SK-N-SH (cell line): ENCODE measurements around the gene FBN1.

Experiments used
- CHD2 ChIP-seq: fragments of 150-350 bp; IDR thresholded peaks from 2 replicates; pipeline ENCODE4 v1.6.1; 2018; ENCODE audit warnings: low read length; ENCODE audit not compliant: partially characterized antibody
- ELF1 ChIP-seq: IDR thresholded peaks from 2 replicates; pipeline ENCODE4 v1.4.0; 2012
- EP300 ChIP-seq, 2 experiments: IDR thresholded peaks; 2 replicates each; pipeline versions ENCODE4 v1.4.0 to v1.6.1; 2012; ENCODE audit warnings: borderline replicate concordance in 1 of 2, low read depth in 1 of 2, low read length in 1 of 2
- EZH2phosphoT487 ChIP-seq: fragments of 200-600 bp; sonication (generic); IDR thresholded peaks from 2 replicates; pipeline ENCODE4 v1.6.1; 2017; ENCODE audit warnings: low read depth, mixed run types, mild to moderate bottlenecking, antibody characterized with exemption, moderate library complexity, borderline replicate concordance
- GATA2 ChIP-seq: sonication (generic); formaldehyde crosslinking; IDR thresholded peaks from 2 replicates; pipeline ENCODE4 v1.5.0; 2020; ENCODE audit warnings: mild to moderate bottlenecking, missing genetic modification reagents
- JUND ChIP-seq: IDR thresholded peaks from 2 replicates; pipeline ENCODE4 v1.4.0; 2012
- MXI1 ChIP-seq: IDR thresholded peaks from 2 replicates; pipeline ENCODE4 v1.6.1; 2012; ENCODE audit warnings: mild to moderate bottlenecking, low read depth, low read length, improper control_type of control experiment
- PBX3 ChIP-seq: IDR thresholded peaks from 2 replicates; pipeline ENCODE4; 2012
- POLR2AphosphoS5 ChIP-seq: IDR thresholded peaks from 2 replicates; pipeline ENCODE4 v1.6.1; 2012; ENCODE audit warnings: low read depth, low read length
- SIN3A ChIP-seq: IDR thresholded peaks from 2 replicates; pipeline ENCODE4 v1.6.1; 2012; ENCODE audit warnings: low read depth, mild to moderate bottlenecking, low read length, moderate library complexity, borderline replicate concordance
- USF2 ChIP-seq: fragments of 150-350 bp; IDR thresholded peaks from 2 replicates; pipeline ENCODE4 v1.6.1; 2017; ENCODE audit warnings: antibody characterized with exemption, low read length, low read depth, borderline replicate concordance
- TF ChIP-seq, protein P1 (sequence below): fragments of 200-600 bp; sonication (generic); IDR thresholded peaks from 2 replicates; pipeline ENCODE4 v1.6.1; 2017; ENCODE audit warnings: antibody characterized with exemption, mild to moderate bottlenecking, moderate library complexity

- TF ChIP-seq MXI1 (no peak), USF2 (no peak), SIN3A (no peak), EP300 (IDR thresholded peaks at IDR 0.05; ENCODE audit: borderline replicate concordance in 1 of 2, low read depth in 1 of 2, low read length in 1 of 2) (no peak), POLR2AphosphoS5 (no peak), EZH2phosphoT487 (no peak), GATA2 (CRISPR knock-in tag) (no peak), ELF1 (no peak), CHD2 (no peak), PBX3 (no peak), JUND (no peak)
- TF ChIP-seq, protein P1, sequence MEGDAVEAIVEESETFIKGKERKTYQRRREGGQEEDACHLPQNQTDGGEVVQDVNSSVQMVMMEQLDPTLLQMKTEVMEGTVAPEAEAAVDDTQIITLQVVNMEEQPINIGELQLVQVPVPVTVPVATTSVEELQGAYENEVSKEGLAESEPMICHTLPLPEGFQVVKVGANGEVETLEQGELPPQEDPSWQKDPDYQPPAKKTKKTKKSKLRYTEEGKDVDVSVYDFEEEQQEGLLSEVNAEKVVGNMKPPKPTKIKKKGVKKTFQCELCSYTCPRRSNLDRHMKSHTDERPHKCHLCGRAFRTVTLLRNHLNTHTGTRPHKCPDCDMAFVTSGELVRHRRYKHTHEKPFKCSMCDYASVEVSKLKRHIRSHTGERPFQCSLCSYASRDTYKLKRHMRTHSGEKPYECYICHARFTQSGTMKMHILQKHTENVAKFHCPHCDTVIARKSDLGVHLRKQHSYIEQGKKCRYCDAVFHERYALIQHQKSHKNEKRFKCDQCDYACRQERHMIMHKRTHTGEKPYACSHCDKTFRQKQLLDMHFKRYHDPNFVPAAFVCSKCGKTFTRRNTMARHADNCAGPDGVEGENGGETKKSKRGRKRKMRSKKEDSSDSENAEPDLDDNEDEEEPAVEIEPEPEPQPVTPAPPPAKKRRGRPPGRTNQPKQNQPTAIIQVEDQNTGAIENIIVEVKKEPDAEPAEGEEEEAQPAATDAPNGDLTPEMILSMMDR: no peak
Observed at GRCh38 chr15:48558226-48558625, 87.3 kb downstream of the FBN1 start.
